Skeletal muscle satellite cell (primary cell): Measurements from ENCODE around the gene CNOT2.

ENCODE experiments used
- H3K27me3 ChIP-seq: 2 replicates; pipeline ENCODE4 v1.7.0; 2013; ENCODE audit warnings: low read length; ENCODE audit not compliant: control insufficient read depth, insufficient read depth
- H3K36me3 ChIP-seq: 2 replicates; pipeline ENCODE4 v1.7.0; 2013; ENCODE audit warnings: mild to moderate bottlenecking, control low read depth, low read length; ENCODE audit not compliant: insufficient read depth
- H3K4me1 ChIP-seq: 2 replicates; pipeline ENCODE4 v1.7.0; 2013; ENCODE audit warnings: low read length; ENCODE audit not compliant: control insufficient read depth, insufficient read depth
- H3K4me2 ChIP-seq: 2 replicates; pipeline ENCODE4 v1.7.0; 2013; ENCODE audit warnings: mild to moderate bottlenecking, low read length
- H3K4me3 ChIP-seq: 2 replicates; pipeline ENCODE4 v1.7.0; 2013; ENCODE audit warnings: low read length
- H3K9ac ChIP-seq: 2 replicates; pipeline ENCODE4 v1.7.0; 2013; ENCODE audit warnings: mild to moderate bottlenecking, low read depth, low read length, moderate library complexity
- H3K9me3 ChIP-seq: replicated peaks from 2 replicates; pipeline ENCODE4 v1.7.0; 2013; ENCODE audit warnings: mild to moderate bottlenecking, control low read depth, low read length

CNOT2 gene

DNA sequence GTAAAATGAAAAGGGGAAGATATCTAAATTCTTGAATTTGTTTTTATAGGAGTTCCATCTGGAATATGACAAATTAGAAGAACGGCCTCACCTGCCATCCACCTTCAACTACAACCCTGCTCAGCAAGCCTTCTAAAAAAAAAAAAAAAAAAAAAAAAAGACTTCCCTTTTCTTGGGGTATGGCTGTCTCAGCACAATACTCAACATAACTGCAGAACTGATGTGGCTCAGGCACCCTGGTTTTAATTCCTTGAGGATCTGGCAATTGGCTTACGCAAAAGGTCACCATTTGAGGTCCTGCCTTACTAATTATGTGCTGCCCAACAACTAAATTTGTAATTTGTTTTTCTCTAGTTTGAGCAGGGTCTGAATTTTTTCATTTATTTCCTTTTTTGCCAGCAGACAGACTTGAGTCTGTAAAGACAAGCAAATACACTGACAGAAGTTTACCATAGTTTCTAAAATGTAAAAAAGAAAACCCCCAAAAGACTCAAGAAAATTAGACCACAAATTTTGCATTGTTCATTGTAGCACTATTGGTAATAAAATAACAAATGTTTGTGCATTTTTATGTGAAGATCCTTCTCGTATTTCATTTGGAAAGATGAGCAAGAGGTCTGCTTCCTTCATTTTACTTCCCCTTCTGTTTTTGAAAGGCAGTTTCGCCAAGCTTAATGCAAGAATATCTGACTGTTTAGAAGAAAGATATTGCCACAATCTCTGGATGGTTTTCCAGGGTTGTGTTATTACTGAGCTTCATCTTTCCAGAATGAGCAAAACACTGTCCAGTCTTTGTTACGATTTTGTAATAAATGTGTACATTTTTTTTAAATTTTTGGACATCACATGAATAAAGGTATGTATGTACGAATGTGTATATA lies 110.8 kb downstream of the CNOT2 start:
- Histone ChIP-seq H3K27me3 (no peaks in the 10 kb centered on the region), H3K9me3 (no peaks in the 10 kb centered on the region), H3K36me3 (peaks cover 20% of the 10 kb centered on the region), H3K4me2 (no peak overlapping the region), H3K9ac (no peak overlapping the region), H3K4me1 (no peaks in the 10 kb centered on the region), H3K4me3 (no peak overlapping the region)

DNA sequence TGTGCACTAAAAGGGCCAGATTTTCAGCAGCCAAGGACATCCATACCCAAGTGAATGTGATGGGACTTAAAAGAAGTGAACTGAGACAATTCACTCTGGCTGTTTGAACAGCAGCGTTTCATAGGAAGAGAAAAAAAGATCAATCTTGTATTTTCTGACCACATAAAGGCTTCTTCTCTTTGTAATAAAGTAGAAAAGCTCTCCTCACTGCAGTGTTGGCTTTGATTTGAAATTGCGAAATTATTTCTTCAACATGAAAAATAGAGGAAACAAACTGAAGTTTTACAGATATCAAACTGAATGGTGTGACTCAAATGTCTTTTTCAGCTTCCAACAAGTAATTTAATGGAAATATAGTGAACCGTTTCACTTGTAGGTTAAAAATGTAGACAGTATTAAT lies 111.6 kb downstream of the CNOT2 start:
- H3K4me3 ChIP-seq: no peak overlapping the region
- no peaks in the 10 kb centered on the region for H3K9me3 ChIP-seq
- H3K36me3 ChIP-seq: peaks cover 20% of the 10 kb centered on the region
- no peak overlapping the region for H3K4me2 ChIP-seq
- H3K9ac ChIP-seq: no peak overlapping the region
- H3K4me1 ChIP-seq: no peaks in the 10 kb centered on the region
- no peaks in the 10 kb centered on the region for H3K27me3 ChIP-seq

- no peak overlapping the region for H3K4me2 ChIP-seq
- H3K4me3 ChIP-seq: no peak overlapping the region
- H3K27me3 ChIP-seq: no peaks in the 10 kb centered on the region
- H3K9ac ChIP-seq: no peak overlapping the region
- H3K4me1 ChIP-seq: no peaks in the 10 kb centered on the region
- H3K36me3 ChIP-seq: peaks cover 20% of the 10 kb centered on the region
- H3K9me3 ChIP-seq: no peaks in the 10 kb centered on the region
Observed at GRCh38 chr12:70355972-70356371, 112.7 kb downstream of the CNOT2 start.

GRCh38 chr12:70359458-70360197 lies 116.4 kb downstream of the CNOT2 start:
- Histone ChIP-seq H3K27me3 (peaks cover 12% of the 10 kb centered on the region), H3K36me3 (peaks cover 10% of the 10 kb centered on the region), H3K9me3 (no peaks in the 10 kb centered on the region), H3K9ac (no peak overlapping the region), H3K4me2 (no peak overlapping the region), H3K4me3 (no peak overlapping the region), H3K4me1 (no peaks in the 10 kb centered on the region)

DNA sequence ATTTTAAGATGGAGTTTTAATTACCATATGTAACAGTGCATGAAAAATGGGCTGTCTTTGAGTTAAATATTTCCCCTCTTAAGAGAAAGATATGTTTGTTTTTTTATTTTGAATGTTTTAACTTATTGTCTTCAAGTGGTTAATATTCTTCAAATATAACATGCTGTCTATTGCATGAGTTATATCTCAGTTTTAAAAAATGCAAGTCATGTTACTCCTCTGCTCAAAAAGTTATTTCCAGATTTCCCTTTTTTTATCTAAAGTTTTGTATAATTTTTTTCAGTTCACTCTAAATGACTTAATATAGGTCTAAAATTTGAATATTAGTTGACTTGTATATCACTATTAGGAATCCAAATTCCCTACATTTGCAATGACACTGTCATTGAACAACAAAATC lies 117.0 kb downstream of the CNOT2 start:
- Histone ChIP-seq H3K27me3 (peaks cover 16% of the 10 kb centered on the region), H3K4me2 (no peak overlapping the region), H3K9ac (no peak overlapping the region), H3K36me3 (peaks cover 6% of the 10 kb centered on the region), H3K9me3 (no peaks in the 10 kb centered on the region), H3K4me1 (peaks cover 3% of the 10 kb centered on the region), H3K4me3 (no peak overlapping the region)

- no peaks in the 10 kb centered on the region for H3K9me3 ChIP-seq
- H3K9ac ChIP-seq: no peak overlapping the region
- peaks cover 12% of the 10 kb centered on the region for H3K4me1 ChIP-seq
- H3K36me3 ChIP-seq: no peaks in the 10 kb centered on the region
- H3K4me2 ChIP-seq: peak overlapping the region; percentile 89
- H3K4me3 ChIP-seq: peak overlapping the region; percentile 75
- peaks cover 16% of the 10 kb centered on the region for H3K27me3 ChIP-seq
Observed at GRCh38 chr12:70364695-70365397, 121.6 kb downstream of the CNOT2 start.

- Histone ChIP-seq H3K4me3 (peak overlapping the region; percentile 75), H3K9ac (no peak overlapping the region)
Observed at GRCh38 chr12:70365398-70365647, 122.1 kb downstream of the CNOT2 start.

GRCh38 chr12:70365648-70366518 lies 122.7 kb downstream of the CNOT2 start, which contains the start of gene KCNMB4:
KCNMB4 (plus strand) TSS chr12:70366290; CDS start chr12:70366735, 445 bp downstream.
- peak within 1 kb of the TSS; percentile 89 for H3K4me2 ChIP-seq
- peak within 1 kb of the TSS; percentile 54 for H3K9ac ChIP-seq
- peak within 1 kb of the TSS; percentile 75 for H3K4me3 ChIP-seq
- H3K27me3 ChIP-seq: peaks cover 16% of the 10 kb centered on the region
- peaks cover 12% of the 10 kb centered on the region for H3K4me1 ChIP-seq
- no peaks in the 10 kb centered on the region for H3K36me3 ChIP-seq
- H3K9me3 ChIP-seq: no peaks in the 10 kb centered on the region

More at GRCh38 chr12:70365398-70365647, 122.1 kb downstream of the CNOT2 start:
- peak overlapping the region; percentile 89 for H3K4me2 ChIP-seq
- peaks cover 12% of the 10 kb centered on the region for H3K4me1 ChIP-seq
- no peaks in the 10 kb centered on the region for H3K36me3 ChIP-seq
- no peaks in the 10 kb centered on the region for H3K9me3 ChIP-seq
- peaks cover 16% of the 10 kb centered on the region for H3K27me3 ChIP-seq

DNA sequence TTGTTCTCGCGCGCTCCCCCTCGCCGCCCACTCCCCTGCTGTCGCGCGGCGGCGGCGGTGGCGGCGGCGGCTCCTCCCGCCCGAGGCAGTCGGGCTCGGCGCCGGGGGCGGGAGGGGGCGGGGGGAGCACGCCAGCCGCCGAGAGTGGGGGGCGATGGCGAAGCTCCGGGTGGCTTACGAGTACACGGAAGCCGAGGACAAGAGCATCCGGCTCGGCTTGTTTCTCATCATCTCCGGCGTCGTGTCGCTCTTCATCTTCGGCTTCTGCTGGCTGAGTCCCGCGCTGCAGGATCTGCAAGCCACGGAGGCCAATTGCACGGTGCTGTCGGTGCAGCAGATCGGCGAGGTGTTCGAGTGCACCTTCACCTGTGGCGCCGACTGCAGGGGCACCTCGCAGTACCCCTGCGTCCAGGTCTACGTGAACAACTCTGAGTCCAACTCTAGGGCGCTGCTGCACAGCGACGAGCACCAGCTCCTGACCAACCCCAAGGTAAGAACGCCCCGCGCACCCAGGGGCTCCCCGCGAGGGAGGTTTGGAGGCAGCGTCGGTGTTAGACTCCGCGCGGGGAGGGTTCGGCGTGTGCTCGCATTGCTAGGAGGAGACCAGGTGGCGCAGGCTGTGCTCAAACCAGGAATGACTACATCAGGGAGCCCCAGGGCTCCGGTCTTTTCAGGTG lies 123.5 kb downstream of the CNOT2 start:
- Histone ChIP-seq H3K4me3 (peak overlapping the region; percentile 75), H3K9ac (no peak overlapping the region), H3K4me1 (peaks cover 12% of the 10 kb centered on the region), H3K36me3 (no peaks in the 10 kb centered on the region), H3K4me2 (peak overlapping the region; percentile 89), H3K27me3 (peaks cover 16% of the 10 kb centered on the region), H3K9me3 (no peaks in the 10 kb centered on the region)

DNA sequence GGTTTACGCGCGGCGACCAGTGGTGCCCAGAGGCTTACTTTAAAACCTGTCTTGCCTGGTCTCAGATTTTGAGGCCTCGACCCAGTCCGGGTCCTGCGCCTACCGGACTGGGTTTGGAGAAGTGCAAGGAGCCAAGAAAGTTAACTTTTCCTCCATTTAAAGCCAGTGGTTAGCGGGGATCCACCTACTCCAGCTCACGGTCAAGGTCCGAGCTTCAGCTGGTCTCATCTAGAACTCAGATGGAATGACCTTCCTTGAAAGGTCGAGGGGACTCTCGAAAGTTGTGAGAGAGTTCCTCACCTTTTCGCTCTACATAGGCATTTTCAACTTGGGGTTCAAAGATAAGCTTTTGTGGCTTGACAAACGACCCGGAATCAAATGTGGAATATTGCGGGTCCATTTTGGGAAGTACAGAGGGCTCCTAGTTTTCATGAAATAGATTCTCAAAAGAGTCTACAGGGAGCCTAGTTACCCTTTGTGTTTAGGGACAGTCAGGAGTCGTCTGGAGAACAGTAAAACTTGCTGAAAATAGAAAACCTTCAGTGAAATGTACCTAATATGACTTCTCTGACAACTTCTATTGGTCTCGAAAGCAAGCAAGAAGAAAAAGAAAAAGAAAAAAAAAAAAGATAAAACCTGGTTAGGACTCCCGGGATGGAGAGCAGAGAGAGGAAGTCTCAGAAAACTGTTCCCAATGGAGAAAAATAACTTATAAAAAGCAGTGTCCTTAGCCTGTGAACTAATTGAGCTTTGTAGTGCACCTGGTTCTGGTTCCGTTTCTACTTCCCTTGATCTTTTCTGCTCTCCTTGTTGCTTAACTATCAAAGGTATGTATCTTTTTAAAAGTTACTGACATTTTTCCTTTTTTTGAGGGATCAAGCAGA lies 124.3 kb downstream of the CNOT2 start:
- Histone ChIP-seq H3K9ac (no peak overlapping the region), H3K4me1 (peaks cover 12% of the 10 kb centered on the region), H3K9me3 (no peaks in the 10 kb centered on the region), H3K4me3 (peak overlapping the region; percentile 75), H3K27me3 (peaks cover 16% of the 10 kb centered on the region), H3K4me2 (peak overlapping the region; percentile 89), H3K36me3 (no peaks in the 10 kb centered on the region)
